Activated effector memory CD4-positive, alpha-beta T cell treated with anti-CD3 and anti-CD28 coated beads, Interleukin-2, amount 50 U/mL, for 16 hours (primary cell): Measurements from ENCODE around the gene EIF3CL.
A peak's percentile ranks its signal among the peaks of the same experiment; 100 is the strongest.
"Not testable (repeated sequence)": the region's sequence is repeated elsewhere in the genome, so short reads cannot be mapped to it uniquely, and the experiment has no call there.

Source experiments
- DNase-seq: peaks from one replicate; pipeline ENCODE4 v3.0.0-alpha.2; 2020

Gene EIF3CL, protein sequence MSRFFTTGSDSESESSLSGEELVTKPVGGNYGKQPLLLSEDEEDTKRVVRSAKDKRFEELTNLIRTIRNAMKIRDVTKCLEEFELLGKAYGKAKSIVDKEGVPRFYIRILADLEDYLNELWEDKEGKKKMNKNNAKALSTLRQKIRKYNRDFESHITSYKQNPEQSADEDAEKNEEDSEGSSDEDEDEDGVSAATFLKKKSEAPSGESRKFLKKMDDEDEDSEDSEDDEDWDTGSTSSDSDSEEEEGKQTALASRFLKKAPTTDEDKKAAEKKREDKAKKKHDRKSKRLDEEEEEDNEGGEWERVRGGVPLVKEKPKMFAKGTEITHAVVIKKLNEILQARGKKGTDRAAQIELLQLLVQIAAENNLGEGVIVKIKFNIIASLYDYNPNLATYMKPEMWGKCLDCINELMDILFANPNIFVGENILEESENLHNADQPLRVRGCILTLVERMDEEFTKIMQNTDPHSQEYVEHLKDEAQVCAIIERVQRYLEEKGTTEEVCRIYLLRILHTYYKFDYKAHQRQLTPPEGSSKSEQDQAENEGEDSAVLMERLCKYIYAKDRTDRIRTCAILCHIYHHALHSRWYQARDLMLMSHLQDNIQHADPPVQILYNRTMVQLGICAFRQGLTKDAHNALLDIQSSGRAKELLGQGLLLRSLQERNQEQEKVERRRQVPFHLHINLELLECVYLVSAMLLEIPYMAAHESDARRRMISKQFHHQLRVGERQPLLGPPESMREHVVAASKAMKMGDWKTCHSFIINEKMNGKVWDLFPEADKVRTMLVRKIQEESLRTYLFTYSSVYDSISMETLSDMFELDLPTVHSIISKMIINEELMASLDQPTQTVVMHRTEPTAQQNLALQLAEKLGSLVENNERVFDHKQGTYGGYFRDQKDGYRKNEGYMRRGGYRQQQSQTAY

DNA sequence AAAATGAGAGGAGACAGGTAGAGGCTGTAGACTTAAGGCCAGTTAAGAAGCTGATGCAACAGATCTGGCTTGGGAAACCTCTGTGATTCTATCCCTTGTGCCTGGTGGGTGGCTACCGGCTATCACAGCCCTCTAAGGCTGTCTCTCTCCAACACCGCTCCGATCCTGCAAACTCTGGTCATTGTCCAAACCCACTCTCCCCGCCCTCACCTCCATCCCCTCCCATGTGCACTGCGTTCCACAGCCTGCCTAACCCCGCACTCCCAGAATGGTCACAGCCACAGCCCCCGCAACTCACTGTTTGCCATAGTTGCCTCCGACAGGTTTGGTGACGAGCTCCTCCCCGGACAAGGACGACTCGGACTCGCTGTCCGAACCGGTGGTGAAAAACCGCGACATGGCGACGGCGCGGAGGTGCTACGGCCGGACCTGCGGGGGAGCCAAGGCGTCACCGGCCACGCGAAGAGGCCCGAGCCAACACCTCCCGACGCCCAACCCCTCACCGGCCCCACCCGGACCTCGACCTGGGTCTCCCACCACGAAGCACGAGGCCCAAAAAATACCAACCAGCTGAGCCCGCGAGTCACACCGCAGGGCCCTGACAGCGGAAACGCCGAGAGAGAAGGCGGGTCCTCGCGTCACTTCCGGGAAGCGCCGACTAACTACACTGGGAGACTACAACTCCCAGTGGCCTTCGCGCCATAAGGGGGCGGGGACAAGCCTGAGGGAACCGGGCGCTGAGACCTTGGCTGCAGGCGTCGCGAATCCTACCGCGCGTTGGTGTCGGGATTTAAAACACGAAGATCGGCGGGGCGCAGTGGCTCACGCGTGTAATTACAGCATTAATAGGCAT, at the start of gene EIF3CL:
TSS of gene EIF3CL (minus strand) at position 622 of the 853 bp plus-strand sequence. CDS start at position 399, 223 bp downstream.
- DNase-seq, result not testable (repeated sequence)

DNA sequence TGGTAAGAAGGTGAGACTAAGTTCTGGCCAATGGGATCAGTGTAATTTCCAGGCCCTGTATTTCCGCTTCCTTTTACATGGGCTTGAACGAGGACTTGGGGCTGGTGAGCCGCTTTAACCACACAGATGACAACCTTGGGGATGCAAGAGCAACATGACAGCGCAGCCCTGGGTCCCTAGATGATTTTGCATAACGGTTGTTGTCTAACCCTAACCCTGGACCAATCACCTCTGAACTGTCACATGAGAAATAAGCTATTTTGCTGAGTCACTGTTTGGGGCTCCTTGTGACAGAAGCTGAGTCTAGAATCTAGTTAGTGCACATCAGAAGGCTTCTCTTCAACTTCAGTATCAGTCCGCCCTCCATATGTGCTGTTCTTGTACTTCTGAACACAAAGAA, 43.4 kb upstream of the EIF3CL start:
- DNase-seq, result not testable (repeated sequence)

DNA sequence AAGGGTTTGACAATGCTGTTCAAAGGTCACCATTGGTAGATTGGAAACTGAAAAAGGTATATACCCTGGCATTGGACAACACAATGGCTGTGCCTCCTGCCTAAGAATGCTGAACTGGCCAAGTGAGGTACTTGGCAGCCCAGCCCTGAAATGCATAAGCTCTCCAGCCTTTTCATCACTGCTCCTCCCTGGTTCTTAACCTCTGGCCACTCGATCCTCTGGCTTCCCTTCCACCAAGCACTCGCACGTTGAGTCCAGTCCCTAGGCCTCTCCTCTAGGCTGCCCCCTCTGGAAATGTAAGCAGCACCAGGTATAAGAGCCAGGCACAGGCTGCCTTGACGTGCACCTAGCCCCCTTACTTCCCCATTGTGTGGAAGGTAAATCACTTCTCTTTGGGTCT, 42.7 kb upstream of the EIF3CL start:
- DNase-seq, result not testable (repeated sequence)

DNA sequence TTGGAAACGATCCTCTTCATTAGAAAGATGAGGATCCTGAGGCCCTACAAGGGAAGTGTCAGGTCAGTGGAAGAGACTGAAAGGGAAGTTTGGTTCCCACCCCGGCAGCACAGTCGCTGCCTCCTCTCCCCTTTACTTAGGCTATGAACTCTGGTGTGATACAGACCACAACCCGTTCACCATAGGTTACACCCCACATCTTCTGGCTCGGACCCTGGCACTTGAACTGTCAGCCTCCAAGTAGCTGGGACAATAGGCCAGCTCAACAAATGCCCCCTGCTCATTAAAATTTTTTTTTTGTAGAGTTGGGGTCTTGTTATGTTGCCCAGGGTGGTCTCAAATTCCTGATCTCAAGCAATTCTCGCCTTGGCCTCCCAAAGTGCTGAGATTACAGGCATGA, 40.3 kb upstream of the EIF3CL start:
- not testable (repeated sequence) for DNase-seq

DNA sequence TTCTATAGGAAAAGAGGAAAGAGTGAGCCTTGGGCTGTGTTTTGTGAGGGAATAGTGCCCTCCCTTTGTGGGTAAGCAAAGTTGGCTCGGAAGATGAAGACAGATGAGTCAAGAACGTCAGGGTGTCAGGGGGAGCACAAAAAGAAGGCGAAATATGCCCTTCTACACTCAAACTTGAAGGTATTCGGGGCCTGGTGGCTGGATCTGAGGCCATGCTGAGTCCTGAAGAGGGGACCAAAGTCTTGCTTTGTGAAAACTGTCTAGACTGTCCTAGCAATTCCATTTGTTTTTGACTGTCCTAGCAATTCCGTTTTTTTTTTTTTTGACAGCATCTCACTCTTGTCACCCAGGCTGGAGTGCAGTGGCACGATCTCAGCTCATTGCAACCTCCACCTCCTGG, 35.3 kb upstream of the EIF3CL start:
- not testable (repeated sequence) for DNase-seq

DNA sequence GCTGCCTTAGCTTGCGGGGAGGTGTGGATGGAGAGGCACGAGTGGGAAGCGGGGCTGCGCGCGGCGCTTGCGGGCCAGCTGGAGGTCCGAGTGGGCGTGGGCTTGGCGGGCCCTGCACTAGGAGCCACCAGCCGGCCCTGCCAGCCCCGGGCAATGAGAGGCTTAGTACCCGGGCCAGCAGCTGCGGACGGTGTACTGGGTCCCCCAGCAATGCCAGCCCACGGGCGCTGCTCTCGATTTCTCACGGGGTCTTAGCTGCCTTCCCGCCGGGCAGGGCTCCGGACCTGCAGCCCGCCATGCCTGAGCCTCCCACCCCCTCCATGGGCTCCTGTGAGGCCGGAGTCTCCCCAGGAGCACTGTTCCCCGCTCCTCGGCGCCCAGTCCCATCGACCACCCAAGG, 31.7 kb upstream of the EIF3CL start:
- not testable (repeated sequence) for DNase-seq

DNA sequence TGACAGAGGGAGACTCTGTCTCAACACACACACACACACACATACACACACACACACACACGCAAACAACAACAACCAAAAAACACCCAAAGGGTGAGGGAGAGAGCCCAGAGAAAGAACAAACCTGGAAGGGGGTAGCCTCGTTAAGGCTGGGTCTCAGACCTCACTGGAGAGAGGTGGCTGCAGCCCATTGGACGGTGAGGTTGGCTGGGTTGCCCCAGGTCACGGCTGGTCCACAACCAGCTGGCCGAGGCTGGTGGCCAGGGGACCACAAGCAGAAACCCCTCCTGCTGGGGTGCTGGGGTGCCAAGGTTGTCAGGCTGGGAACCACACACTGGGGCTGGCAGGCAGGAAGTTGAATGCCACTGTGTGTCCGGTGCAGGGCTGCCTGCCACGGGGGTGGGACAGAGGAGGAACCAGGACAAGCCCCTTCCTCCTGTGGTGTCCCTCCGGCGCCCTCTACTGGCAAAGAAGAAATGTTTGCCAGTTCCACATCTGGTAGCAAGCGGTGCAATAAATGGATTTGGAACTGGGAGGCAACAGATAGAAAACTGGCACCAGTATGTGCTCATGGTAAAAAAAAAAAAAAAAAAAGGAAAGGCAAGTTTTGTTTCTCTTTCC, 22.5 kb upstream of the EIF3CL start:
- DNase-seq, result not testable (repeated sequence)

DNA sequence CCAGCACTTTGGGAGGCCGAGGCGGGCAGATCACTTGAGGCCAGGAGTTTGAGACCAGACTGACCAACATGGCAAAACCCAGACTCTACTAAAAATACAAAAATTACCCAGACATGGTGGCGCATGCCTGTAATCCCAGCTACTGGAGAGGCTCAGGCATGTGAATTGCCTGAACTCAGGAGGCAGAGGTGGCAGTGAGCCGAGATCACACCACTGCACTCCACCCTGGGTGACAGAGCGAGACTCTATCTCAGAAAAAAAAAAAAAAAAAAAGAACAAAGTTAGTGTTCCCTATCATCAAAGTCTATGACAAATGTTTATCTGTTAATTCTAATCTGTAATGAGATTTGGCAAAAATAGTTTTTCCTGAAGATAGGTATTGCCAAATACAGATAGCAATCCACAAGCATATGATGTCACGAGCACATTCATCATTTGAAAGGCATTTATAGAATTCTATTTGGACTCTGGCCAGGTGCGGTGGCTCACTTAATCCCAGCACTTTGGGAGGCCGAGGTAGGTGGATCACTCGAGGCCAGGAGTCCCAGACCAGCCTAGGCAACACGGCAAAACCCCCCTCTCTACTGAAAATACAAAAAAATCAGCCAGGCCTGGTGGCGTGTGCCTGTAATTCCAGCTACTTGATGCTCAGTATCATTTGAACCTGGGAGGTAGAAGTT, 17.6 kb upstream of the EIF3CL start:
- DNase-seq, result not testable (repeated sequence)

DNA sequence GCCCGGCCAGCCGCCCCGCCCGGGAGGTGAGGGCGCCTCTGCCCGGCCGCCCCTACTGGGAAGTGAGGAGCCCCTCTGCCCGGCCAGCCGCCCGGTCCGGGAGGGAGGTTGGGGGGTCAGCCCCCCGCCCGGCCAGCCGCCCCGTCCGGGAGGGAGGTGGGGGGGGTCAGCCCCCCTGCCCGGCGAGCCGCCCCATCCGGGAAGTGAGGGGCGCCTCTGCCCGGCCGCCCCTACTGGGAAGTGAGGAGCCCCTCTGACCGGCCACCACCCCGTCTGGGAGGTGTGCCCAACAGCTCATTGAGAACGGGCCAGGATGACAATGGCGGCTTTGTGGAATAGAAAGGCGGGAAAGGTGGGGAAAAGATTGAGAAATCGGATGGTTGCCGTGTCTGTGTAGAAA, 13.4 kb upstream of the EIF3CL start:
- DNase-seq, result not testable (repeated sequence)

DNA sequence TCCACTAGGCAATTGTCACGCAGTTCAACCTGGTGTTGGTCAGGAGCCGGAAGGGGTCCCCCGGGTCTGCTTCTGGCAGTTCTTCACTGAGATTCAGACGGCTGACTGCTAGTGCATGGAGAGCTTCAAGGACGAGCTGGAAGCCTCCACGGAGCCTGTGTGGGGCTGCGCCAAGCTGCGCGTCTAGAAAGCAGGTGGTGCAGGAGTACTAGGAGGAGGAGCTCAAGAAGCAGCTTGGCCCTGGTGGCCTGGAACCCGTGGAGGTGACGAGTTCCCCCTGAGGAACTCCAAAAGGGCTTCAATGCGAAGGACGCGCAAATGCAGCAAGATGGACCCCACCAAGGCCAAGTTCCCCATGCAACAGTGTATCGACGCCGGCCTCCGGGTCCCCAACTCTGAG, 10.9 kb upstream of the EIF3CL start:
- DNase-seq, result not testable (repeated sequence)

DNA sequence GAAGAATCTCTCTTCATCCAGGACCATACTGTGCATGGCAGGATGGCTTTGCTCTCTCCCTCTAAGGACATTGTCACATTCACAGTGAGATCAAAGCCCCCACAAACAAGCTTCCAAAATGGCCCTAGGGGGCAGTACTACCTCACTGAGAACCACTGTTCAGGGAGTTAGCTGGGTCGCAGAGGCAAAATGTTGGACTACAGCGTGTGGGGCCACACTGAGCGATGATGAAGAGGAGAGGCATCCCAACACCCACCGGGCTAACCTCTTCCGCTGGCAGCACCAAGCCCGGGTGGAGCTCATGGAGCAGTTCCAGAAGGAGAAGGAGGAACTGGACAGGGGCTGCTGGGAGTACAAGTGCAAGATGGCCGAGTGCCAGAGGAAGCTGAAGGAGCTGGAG, 9.9 kb upstream of the EIF3CL start:
- DNase-seq, result not testable (repeated sequence)

DNA sequence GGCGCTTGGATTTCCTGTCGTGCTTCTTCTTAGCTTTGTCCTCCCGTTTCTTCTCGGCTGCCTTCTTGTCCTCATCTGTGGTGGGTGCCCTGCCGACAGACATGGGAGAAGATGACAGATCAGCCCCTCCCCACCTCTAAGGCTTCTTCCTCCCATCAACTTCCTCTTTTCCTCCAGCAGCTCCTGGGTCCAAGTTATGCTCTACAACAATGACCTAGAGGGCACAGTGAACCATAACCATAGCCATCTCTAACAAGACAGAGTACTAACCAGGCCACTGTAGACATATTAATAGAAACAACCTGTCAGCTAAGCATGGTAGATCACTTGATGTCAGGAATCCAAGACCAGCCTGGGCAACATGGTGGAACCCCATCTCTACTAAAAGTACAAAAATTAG, 11.6 kb downstream of the EIF3CL start:
- not testable (repeated sequence) for DNase-seq

DNA sequence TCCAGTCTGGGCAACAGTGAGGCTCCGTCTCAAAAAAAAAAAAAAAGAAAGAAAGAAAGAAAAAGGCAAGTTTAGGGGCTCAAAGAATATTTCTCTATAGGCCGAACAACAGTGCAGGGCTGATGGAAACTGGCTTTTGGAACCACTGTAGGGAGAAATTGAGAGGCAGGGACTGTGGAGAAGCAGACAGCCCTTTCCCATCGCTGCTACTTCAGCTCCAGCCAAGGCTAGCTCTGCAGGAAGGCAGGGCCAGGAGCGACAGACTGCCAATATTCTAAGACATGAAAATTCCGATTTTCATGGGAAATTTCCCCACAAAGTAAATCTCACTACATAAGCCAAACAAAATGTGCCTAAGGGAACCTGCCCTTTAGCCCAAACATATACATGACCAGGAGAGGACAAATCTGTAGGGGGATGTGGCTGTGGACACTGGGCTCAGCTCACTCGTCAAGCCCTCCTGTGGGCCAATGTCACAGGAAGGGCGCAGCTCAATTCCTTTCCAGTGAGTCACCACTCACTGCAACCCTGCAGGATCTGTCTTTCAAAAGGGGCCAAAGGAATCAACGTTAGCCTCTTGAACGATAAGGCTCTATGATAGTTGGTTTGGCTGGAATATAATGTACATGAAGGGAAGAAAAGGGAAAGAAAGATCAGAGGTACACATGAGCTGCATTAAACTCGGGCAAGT, 21.3 kb downstream of the EIF3CL start:
- not testable (repeated sequence) for DNase-seq

DNA sequence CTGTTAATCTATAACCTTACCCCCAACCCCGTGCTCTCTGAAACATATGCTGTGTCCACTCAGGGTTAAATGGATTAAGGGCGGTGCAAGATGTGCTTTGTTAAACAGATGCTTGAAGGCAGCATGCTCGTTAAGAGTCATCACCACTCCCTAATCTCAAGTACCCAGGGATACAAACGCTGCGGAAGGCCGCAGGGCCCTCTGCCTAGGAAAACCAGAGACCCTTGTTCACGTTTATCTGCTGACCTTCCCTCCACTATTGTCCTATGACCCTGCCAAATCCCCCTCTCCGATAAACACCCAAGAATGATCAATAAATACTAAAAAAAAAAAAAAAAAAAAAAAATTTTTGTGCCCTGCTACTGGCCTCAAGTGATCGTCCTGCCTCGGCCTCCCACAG, 25.8 kb downstream of the EIF3CL start:
- not testable (repeated sequence) for DNase-seq

DNA sequence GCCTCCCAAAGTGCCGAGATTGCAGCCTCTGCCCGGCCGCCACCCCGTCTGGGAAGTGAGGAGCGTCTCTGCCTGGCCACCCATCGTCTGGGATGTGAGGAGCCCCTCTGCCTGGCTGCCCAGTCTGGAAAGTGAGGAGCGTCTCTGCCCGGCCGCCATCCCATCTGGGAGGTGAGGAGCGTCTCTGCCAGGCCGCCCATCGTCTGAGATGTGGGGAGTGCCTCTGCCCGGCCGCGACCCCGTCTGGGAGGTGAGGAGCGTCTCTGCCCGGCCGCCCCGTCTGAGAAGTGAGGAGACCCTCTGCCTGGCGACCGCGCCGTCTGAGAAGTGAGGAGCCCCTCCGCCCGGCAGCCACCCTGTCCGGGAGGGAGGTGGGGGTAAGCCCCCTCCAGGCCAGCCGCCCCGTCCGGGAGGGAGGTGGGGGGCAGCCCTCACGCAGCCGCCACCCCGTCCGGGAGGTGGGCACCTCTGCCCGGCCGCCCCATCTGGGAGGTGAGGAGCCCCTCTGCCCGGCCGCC, 26.5 kb downstream of the EIF3CL start:
- DNase-seq, result not testable (repeated sequence)

DNA sequence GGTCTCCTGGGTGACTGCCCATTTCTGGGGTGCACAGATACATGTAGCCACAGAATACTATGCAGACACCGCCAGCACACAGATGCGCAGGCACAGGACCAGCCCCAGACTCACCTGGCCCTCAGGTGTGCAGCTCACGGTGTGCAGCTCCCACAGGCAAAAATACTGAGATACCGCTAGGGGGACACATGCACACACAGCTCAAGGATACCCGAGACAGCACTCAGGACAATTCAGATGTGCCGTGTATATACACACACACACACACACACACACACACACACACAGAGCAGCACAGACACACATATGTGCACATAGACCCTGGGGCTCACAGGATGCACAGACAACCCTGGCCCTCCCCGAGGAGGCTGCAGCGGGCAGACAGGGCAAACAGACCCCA, 28.5 kb downstream of the EIF3CL start:
- DNase-seq, result not testable (repeated sequence)

DNA sequence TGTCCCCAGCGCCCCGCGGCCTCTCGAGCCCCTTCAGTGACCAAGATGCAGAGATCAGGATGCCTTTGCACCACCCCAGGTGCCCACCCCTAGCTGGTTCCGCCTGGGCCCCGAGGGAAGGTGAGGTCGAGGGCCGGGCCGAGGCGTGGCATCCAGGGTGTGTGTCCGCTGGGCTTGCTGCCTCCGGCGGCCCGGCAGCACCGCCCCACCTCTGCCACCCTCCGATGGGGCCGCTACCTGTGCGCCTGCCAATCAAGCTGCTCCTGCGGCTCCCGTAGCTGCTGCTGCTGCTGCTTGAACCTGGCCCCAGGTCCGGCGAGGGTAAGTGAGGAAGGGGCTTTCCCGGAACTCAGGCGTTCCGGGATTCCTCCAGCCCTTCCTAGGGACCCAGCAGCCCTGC, 29.4 kb downstream of the EIF3CL start:
- DNase-seq, result not testable (repeated sequence)

DNA sequence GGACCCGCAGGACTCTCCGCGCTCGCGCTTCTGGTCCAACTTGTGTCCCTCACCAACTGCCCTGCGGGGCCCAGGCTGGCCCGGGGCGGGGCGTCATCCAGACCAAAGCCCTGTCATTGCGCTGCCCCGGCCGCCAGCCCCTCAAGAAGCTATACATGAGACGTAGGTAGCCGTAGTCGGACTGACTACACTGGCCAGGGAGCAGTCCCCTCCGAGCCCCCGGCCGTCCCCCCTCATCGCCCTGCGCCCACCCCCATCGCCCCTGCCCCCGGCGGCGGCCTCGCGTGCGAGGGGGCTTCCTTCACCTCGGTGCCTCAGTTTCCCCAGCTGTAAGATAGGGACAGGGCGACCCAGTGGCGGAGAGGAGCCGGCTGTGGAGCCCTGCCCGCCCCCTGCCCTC, 35.7 kb downstream of the EIF3CL start:
- not testable (repeated sequence) for DNase-seq

DNA sequence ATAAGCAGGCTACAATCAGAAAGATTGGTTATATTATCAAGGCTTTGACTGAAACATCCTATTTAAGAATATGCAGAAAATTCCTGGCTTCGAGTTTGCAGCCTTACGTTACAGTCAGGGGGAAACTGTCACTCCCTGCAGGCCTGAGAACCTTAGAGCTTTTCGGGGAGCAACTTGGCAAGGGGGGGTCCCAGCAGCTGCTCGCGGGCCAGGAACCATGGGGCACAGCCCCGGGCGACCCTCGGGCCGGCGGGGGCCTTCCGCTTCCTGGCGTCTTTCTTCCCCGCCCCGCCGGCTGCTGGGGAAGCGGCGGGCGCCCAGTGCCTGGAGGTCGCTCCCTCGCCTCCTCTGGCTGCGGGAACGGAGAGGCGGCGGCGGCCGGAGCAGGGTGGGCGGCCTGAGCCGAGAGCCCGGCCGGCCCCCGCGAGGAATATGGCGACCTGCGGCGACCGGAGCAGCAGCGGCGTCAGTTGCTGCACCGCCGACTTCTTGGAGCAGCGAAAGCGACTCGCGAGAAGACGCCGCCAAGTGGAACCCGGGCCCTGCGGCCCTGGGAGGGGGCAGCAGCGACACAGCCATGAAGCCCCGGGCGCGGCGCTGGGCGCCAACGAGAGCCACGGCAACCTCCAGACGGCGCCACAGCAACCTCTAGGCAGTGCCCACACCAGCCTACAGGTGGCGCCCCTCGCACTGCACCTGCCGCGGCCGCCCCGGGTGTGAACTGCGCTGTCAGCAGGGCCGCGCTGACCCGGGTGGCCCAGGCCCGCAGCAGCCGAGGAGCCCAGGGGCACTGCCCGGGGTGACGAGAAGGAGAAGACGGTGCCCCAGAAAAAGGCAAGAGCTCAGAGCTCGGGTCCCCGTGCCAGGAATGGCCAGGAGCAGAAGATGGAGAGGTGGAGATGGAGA, 39.1 kb downstream of the EIF3CL start:
- DNase-seq, result peak; percentile 60

DNA sequence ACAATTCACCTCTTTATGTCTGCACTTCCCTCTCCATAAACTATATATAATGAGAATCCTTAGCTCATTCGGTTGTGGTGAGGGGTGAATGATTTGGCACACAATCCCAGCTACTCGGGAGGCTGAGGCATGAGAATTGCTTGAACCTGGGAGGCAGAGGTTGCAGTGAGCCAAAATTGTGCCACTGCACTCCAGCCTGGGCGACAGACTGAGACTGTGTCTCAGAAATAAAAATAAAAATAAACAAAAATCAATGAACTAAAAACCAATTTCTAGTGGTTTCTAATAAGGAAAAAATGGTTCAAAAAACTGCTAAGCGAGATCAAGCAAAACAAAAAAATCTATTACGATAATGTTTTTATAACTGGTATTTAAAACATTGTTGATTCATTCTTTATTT, 40.2 kb downstream of the EIF3CL start, which contains the start of gene NPIPB6:
TSS of gene NPIPB6 (minus strand) at position 101 of the 400 bp plus-strand sequence. CDS start 686 bp downstream, outside the sequence.
- not testable (repeated sequence) for DNase-seq
